ENCODE measurements around the gene DMD.
"Not testable (repeated sequence)": the region's sequence is repeated elsewhere in the genome, so short reads cannot be mapped to it uniquely, and the experiment has no call there.

DMD gene

GRCh38 chrX:31649201-31649600, 1562.1 kb downstream of the DMD start:
- no peak for DNase-seq (ENCODE audit: low read depth in 3 of 3, low spot score in 1 of 3)

- no peak for DNase-seq (ENCODE audit: low read depth in 3 of 3, low spot score in 1 of 3)
Measured at GRCh38 chrX:31633349-31633748, 1578.0 kb downstream of the DMD start.

GRCh38 chrX:31629195-31629594, 1582.2 kb downstream of the DMD start:
- DNase-seq (ENCODE audit: low read depth in 3 of 3, low spot score in 1 of 3), result no peak

GRCh38 chrX:31609130-31609529, 1602.2 kb downstream of the DMD start:
- no peak for DNase-seq (ENCODE audit: low read depth in 3 of 3, low spot score in 1 of 3)

GRCh38 chrX:31608638-31609037, 1602.7 kb downstream of the DMD start:
- DNase-seq (ENCODE audit: low read depth in 3 of 3, low spot score in 1 of 3), result no peak

- DNase-seq (ENCODE audit: low read depth in 3 of 3, low spot score in 1 of 3), result no peak
Measured at GRCh38 chrX:31606771-31607170, 1604.6 kb downstream of the DMD start.

GRCh38 chrX:31604629-31605221, 1606.6 kb downstream of the DMD start:
- no peak for DNase-seq (ENCODE audit: low read depth in 3 of 3, low spot score in 1 of 3)

GRCh38 chrX:31603411-31604120, 1607.8 kb downstream of the DMD start:
- DNase-seq (ENCODE audit: low read depth in 3 of 3, low spot score in 1 of 3), result no peak

GRCh38 chrX:31600823-31601222, 1610.5 kb downstream of the DMD start:
- no peak for DNase-seq (ENCODE audit: low read depth in 3 of 3, low spot score in 1 of 3)

GRCh38 chrX:31593353-31593752, 1618.0 kb downstream of the DMD start:
- DNase-seq (ENCODE audit: low read depth in 3 of 3, low spot score in 1 of 3), result no peak

GRCh38 chrX:31591355-31591754, 1620.0 kb downstream of the DMD start:
- DNase-seq (ENCODE audit: low read depth in 3 of 3, low spot score in 1 of 3), result no peak

- DNase-seq (ENCODE audit: low read depth in 3 of 3, low spot score in 1 of 3), result no peak
Measured at GRCh38 chrX:31590581-31591114, 1620.7 kb downstream of the DMD start.

GRCh38 chrX:31589503-31589902, 1621.8 kb downstream of the DMD start:
- DNase-seq (ENCODE audit: low read depth in 3 of 3, low spot score in 1 of 3), result no peak

- DNase-seq (ENCODE audit: low read depth in 3 of 3, low spot score in 1 of 3), result no peak
Measured at GRCh38 chrX:31588355-31588754, 1623.0 kb downstream of the DMD start.

GRCh38 chrX:31583892-31584291, 1627.5 kb downstream of the DMD start:
- not testable (repeated sequence) for DNase-seq (ENCODE audit: low read depth in 3 of 3, low spot score in 1 of 3)

- no peak for DNase-seq (ENCODE audit: low read depth in 3 of 3, low spot score in 1 of 3)
Measured at GRCh38 chrX:31580726-31581125, 1630.6 kb downstream of the DMD start.

- DNase-seq (ENCODE audit: low read depth in 3 of 3, low spot score in 1 of 3), result no peak
Measured at GRCh38 chrX:31580227-31580626, 1631.1 kb downstream of the DMD start.

GRCh38 chrX:31572360-31572759, 1639.0 kb downstream of the DMD start:
- DNase-seq (ENCODE audit: low read depth in 3 of 3, low spot score in 1 of 3), result no peak

GRCh38 chrX:31570658-31571057, 1640.7 kb downstream of the DMD start:
- DNase-seq (ENCODE audit: low read depth in 3 of 3, low spot score in 1 of 3), result no peak

- no peak for DNase-seq (ENCODE audit: low read depth in 3 of 3, low spot score in 1 of 3)
Measured at GRCh38 chrX:31563792-31564191, 1647.6 kb downstream of the DMD start.

- DNase-seq (ENCODE audit: low read depth in 3 of 3, low spot score in 1 of 3), result no peak
Measured at GRCh38 chrX:31555506-31555905, 1655.8 kb downstream of the DMD start.

GRCh38 chrX:31551913-31552312, 1659.4 kb downstream of the DMD start:
- no peak for DNase-seq (ENCODE audit: low read depth in 3 of 3, low spot score in 1 of 3)

- no peak for DNase-seq (ENCODE audit: low read depth in 3 of 3, low spot score in 1 of 3)
Measured at GRCh38 chrX:31550158-31550557, 1661.2 kb downstream of the DMD start.

All from stimulated activated CD4-positive, alpha-beta T cell treated with anti-CD3 and anti-CD28 coated beads, TNF-alpha, amount 100 ng/mL, for 1 hour (primary cell).